Suprapubic skin (tissue), 4 donors: ENCODE measurements around the gene COL7A1.

Experiments used
- EP300 ChIP-seq: sonication (generic); formaldehyde crosslinking; IDR thresholded peaks from one replicate; pipeline ENCODE4 v1.6.1; 2017; ENCODE audit warnings: antibody characterized with exemption
- POLR2A ChIP-seq, 2 donors: fragments of 450-650 bp; IDR thresholded peaks; one replicate each; pipeline ENCODE4 v1.6.1; 2017; ENCODE audit warnings: antibody characterized with exemption in 2 of 2, mild to moderate bottlenecking in 2 of 2, moderate library complexity in 2 of 2
- POLR2AphosphoS5 ChIP-seq, 3 donors: sonication (generic); formaldehyde crosslinking; IDR thresholded peaks; one replicate each; pipeline ENCODE4 v1.6.1; 2017; ENCODE audit warnings: antibody characterized with exemption in 3 of 3

- no peak for TF ChIP-seq POLR2A (IDR thresholded peaks at IDR 0.05)
- TF ChIP-seq POLR2AphosphoS5 (IDR thresholded peaks at IDR 0.05), result no peak
- TF ChIP-seq EP300, result no peak
Observed at GRCh38 chr3:48560648-48561018, 34.5 kb downstream of the COL7A1 start.
